Measurements from ENCODE around the gene ANTXR1. TPM values are rescaled to one million over a fixed set of nuclear protein-coding genes. Genes with fewer than 3 reads are reported as not detected.
A peak's percentile ranks its signal among the peaks of the same experiment; 100 is the strongest.

Gene ANTXR1
- total and polyA plus RNA-seq, 2 donors from 2014 or later: 7.0 to 42.6 TPM

GRCh38 chr2:69010437-69011194, 2.4 kb upstream of the ANTXR1 start:
- no peak for DNase-seq
- intact Hi-C loops (cut with DNase I): no loop called here
- H3K27me3 ChIP-seq (ENCODE audit: control insufficient read depth, insufficient read depth, low read length): no peaks in the 10 kb centered on the region
- TF ChIP-seq CTCF (IDR thresholded peaks at IDR 0.05; ENCODE audit: borderline replicate concordance, extremely low read depth, insufficient read depth): no peak
- peaks cover 0 to 9% (median 0%) of the 10 kb centered on the region in 3 donors for H3K4me1 ChIP-seq (ENCODE audit: control insufficient read depth in 2 of 3, insufficient read depth in 2 of 3, low read depth in 1 of 3, low read length in 3 of 3)
- H3K9ac ChIP-seq (ENCODE audit: low read length in 3 of 3): no peak overlapping the region
- no peak overlapping the region for H3K27ac ChIP-seq (ENCODE audit: low read depth in 2 of 2, low read length in 2 of 2)
- FAIRE-seq: no peak
- H3K9me3 ChIP-seq (ENCODE audit: control insufficient read depth in 2 of 3, insufficient read depth in 1 of 3, low read length in 3 of 3): no peaks in the 10 kb centered on the region
- H3K4me3 ChIP-seq (ENCODE audit: low read length in 3 of 3): no peak overlapping the region
- no peaks in the 10 kb centered on the region for H3K36me3 ChIP-seq (ENCODE audit: control insufficient read depth in 2 of 3, insufficient read depth in 3 of 3, low read length in 3 of 3)

GRCh38 chr2:69011611-69012157, 1.3 kb upstream of the ANTXR1 start:
- intact Hi-C loops (cut with DNase I): no loop called here
- Histone ChIP-seq H3K36me3 (ENCODE audit: control insufficient read depth in 2 of 3, insufficient read depth in 3 of 3, low read length in 3 of 3) (no peaks in the 10 kb centered on the region), H3K4me3 (ENCODE audit: low read length in 3 of 3) (no peak overlapping the region), H3K4me1 (ENCODE audit: control insufficient read depth in 2 of 3, insufficient read depth in 2 of 3, low read depth in 1 of 3, low read length in 3 of 3) (peaks cover 0 to 9% (median 0%) of the 10 kb centered on the region in 3 donors), H3K9me3 (ENCODE audit: control insufficient read depth in 2 of 3, insufficient read depth in 1 of 3, low read length in 3 of 3) (no peaks in the 10 kb centered on the region), H3K27ac (ENCODE audit: low read depth in 2 of 2, low read length in 2 of 2) (no peak overlapping the region), H3K27me3 (ENCODE audit: control insufficient read depth, insufficient read depth, low read length) (no peaks in the 10 kb centered on the region), H3K9ac (ENCODE audit: low read length in 3 of 3) (no peak overlapping the region)
- TF ChIP-seq CTCF (IDR thresholded peaks at IDR 0.05; ENCODE audit: borderline replicate concordance, extremely low read depth, insufficient read depth): no peak
- DNase-seq: no peak
- no peak for FAIRE-seq

- peak; percentile 62 for TF ChIP-seq CTCF (IDR thresholded peaks at IDR 0.05; ENCODE audit: borderline replicate concordance, extremely low read depth, insufficient read depth)
- intact Hi-C loops (cut with DNase I): no loop called here
- Histone ChIP-seq H3K36me3 (ENCODE audit: control insufficient read depth in 2 of 3, insufficient read depth in 3 of 3, low read length in 3 of 3) (no peaks in the 10 kb centered on the region), H3K9ac (ENCODE audit: low read length in 3 of 3) (peak overlapping the region in 1 of 3 donors; percentile 85), H3K27ac (ENCODE audit: low read depth in 2 of 2, low read length in 2 of 2) (no peak overlapping the region), H3K27me3 (ENCODE audit: control insufficient read depth, insufficient read depth, low read length) (no peaks in the 10 kb centered on the region), H3K4me1 (ENCODE audit: control insufficient read depth in 2 of 3, insufficient read depth in 2 of 3, low read depth in 1 of 3, low read length in 3 of 3) (peaks cover 0 to 9% (median 0%) of the 10 kb centered on the region in 3 donors), H3K9me3 (ENCODE audit: control insufficient read depth in 2 of 3, insufficient read depth in 1 of 3, low read length in 3 of 3) (no peaks in the 10 kb centered on the region), H3K4me3 (ENCODE audit: low read length in 3 of 3) (peak overlapping the region in 2 of 3 donors; percentile 75 to 85)
- no peak for FAIRE-seq
- peak in 2 of 5 donors; percentile 80 to 84 for DNase-seq
Measured at GRCh38 chr2:69012310-69013141, 453 bp upstream of the ANTXR1 start.
